Thyroid gland (tissue), 4 donors: ENCODE measurements around the gene SCRG1.

Experiments
- POLR2A ChIP-seq, 2 donors: fragments of 450-650 bp; IDR thresholded peaks; one replicate each; pipeline ENCODE4 v1.6.1; 2017; ENCODE audit warnings: antibody characterized with exemption in 2 of 2, mild to moderate bottlenecking in 2 of 2, moderate library complexity in 1 of 2
- TF ChIP-seq, protein P1 (sequence below), 6 experiments: fragments of 200-600 bp in 3 of 6; fragments of 450-650 bp in 3 of 6; sonication (generic) in 3 of 6; IDR thresholded peaks; one replicate each; pipeline ENCODE4 v1.5.1; 2016 to 2019; ENCODE audit warnings: antibody characterized with exemption in 6 of 6, mild to moderate bottlenecking in 2 of 6, inconsistent platforms in 1 of 6, moderate library complexity in 1 of 6

GRCh38 chr4:173367946-173368345 lies 31.0 kb downstream of the SCRG1 start:
- TF ChIP-seq, protein P1, sequence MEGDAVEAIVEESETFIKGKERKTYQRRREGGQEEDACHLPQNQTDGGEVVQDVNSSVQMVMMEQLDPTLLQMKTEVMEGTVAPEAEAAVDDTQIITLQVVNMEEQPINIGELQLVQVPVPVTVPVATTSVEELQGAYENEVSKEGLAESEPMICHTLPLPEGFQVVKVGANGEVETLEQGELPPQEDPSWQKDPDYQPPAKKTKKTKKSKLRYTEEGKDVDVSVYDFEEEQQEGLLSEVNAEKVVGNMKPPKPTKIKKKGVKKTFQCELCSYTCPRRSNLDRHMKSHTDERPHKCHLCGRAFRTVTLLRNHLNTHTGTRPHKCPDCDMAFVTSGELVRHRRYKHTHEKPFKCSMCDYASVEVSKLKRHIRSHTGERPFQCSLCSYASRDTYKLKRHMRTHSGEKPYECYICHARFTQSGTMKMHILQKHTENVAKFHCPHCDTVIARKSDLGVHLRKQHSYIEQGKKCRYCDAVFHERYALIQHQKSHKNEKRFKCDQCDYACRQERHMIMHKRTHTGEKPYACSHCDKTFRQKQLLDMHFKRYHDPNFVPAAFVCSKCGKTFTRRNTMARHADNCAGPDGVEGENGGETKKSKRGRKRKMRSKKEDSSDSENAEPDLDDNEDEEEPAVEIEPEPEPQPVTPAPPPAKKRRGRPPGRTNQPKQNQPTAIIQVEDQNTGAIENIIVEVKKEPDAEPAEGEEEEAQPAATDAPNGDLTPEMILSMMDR (IDR thresholded peaks at IDR 0.05): no peak
- no peak for TF ChIP-seq POLR2A (IDR thresholded peaks at IDR 0.05)
